ENCODE results near the gene FUT7.
"Not testable (repeated sequence)": the region's sequence is repeated elsewhere in the genome, so short reads cannot be mapped to it uniquely, and the experiment has no call there.

Gene FUT7

DNA sequence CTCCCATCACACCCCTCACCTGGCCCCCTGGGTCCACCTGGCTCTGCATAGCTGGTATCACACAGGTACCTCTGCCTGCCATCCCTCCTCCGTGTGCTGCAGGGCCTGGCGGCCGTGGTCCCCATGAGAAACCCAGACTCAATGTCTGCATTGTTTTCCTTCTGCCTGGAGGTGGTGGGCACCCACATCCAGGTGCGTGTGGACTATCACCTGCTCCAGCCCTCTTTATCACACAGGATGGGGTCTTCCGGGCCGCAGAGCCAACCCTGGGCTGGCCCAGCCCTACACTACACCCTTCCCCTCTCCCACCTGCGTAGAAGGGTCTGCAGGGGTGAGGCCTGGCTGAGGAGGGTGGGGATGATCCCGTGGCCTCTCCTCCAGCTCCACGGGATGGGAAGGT lies 7.0 kb upstream of the FUT7 start:
- TF ChIP-seq, protein P1, sequence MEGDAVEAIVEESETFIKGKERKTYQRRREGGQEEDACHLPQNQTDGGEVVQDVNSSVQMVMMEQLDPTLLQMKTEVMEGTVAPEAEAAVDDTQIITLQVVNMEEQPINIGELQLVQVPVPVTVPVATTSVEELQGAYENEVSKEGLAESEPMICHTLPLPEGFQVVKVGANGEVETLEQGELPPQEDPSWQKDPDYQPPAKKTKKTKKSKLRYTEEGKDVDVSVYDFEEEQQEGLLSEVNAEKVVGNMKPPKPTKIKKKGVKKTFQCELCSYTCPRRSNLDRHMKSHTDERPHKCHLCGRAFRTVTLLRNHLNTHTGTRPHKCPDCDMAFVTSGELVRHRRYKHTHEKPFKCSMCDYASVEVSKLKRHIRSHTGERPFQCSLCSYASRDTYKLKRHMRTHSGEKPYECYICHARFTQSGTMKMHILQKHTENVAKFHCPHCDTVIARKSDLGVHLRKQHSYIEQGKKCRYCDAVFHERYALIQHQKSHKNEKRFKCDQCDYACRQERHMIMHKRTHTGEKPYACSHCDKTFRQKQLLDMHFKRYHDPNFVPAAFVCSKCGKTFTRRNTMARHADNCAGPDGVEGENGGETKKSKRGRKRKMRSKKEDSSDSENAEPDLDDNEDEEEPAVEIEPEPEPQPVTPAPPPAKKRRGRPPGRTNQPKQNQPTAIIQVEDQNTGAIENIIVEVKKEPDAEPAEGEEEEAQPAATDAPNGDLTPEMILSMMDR (IDR thresholded peaks at IDR 0.05; ENCODE audit: extremely low read depth, missing control alignments): no peak

GRCh38 chr9:137037483-137037882 lies 5.6 kb upstream of the FUT7 start:
- TF ChIP-seq, protein P1 (IDR thresholded peaks at IDR 0.05; ENCODE audit: extremely low read depth, missing control alignments): no peak
- no peak for DNase-seq (ENCODE audit: low spot score)

More for the DNA sequence above, 7.0 kb upstream of the FUT7 start:
- DNase-seq (ENCODE audit: low spot score): no peak

DNA sequence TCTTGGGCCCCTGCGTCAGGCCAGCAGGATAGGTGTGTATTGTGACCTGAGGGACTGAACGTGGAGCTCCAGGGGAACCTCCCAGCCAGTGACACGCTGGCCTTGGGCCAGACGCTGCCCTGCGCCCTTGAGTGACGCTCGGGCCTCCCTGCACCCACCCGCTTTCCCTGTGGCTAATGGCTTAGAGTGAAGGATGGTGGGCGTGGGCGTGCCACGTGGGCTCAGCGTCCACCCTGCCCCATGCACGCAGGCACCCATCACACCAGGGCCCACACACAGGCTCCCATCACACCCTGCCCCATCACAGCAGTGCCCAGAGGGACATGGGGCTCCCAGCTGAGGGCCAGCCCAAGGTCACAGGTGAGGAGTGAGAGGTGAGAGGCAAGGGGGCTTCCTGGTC lies 5.1 kb upstream of the FUT7 start:
- TF ChIP-seq, protein P1 (IDR thresholded peaks at IDR 0.05; ENCODE audit: extremely low read depth, missing control alignments): no peak
- DNase-seq (ENCODE audit: low spot score): no peak

DNA sequence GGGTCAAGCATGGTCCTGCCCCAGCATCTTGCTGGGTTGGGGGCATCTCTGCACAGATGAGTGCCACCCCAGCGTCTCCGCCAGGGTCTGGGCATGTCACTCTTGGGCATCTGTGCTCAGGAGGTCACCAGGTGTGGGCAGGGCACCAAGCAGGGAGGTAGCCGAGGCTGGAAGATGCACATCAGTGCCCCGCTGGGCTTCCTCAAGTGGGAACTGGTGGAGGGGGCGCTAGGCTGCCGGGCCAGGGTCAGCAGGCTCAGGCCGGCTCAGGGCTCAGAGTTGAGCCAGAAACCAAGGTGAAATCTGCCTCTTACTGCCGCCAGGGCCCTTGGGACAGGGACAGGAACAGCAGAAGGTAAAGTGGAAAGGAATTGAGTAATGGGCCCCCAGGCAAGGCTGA lies 4.0 kb upstream of the FUT7 start:
- no peak for DNase-seq (ENCODE audit: low spot score)
- TF ChIP-seq, protein P1 (IDR thresholded peaks at IDR 0.05; ENCODE audit: extremely low read depth, missing control alignments): no peak

DNA sequence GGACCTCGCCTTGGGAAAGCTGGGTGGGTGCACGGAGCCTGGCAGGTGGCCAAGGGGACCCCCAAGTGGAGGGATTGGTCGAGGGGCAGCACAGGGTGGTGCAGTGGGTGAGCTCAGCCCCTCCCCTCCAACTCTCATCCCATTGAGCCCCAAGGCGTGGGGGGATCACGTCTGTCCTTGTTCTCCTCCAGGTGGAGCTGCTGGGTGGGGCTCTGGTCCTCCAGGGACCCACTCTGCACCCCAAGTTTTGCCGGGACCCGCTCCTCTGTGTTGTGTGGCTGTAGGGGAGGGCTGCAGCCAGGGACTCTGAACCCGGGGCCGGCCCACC lies 3.6 kb upstream of the FUT7 start:
- TF ChIP-seq, protein P1 (IDR thresholded peaks at IDR 0.05; ENCODE audit: extremely low read depth, missing control alignments): no peak

GRCh38 chr9:137034709-137035506 lies 3.0 kb upstream of the FUT7 start:
- DNase-seq (ENCODE audit: low spot score): peak; percentile 94
- TF ChIP-seq, protein P1 (IDR thresholded peaks at IDR 0.05; ENCODE audit: extremely low read depth, missing control alignments): peak; percentile 98

More for the DNA sequence above, 3.6 kb upstream of the FUT7 start:
- DNase-seq (ENCODE audit: low spot score): no peak

- DNase-seq (ENCODE audit: low spot score): no peak
Measured at GRCh38 chr9:137034039-137034708, 2.3 kb upstream of the FUT7 start.

GRCh38 chr9:137033481-137033880 lies 1.6 kb upstream of the FUT7 start:
- not testable (repeated sequence) for DNase-seq (ENCODE audit: low spot score)

More at GRCh38 chr9:137034039-137034708, 2.3 kb upstream of the FUT7 start:
- TF ChIP-seq, protein P1 (IDR thresholded peaks at IDR 0.05; ENCODE audit: extremely low read depth, missing control alignments): no peak

Measured in GM20000 (cell line).